GM10266 (cell line): ENCODE data around the gene CCDC86.

Source experiments
- DNase-seq: peaks from one replicate; pipeline ENCODE4 v3.0.0; 2012; ENCODE audit errors: extremely low spot score
- CTCF ChIP-seq: IDR thresholded peaks from 2 replicates; pipeline ENCODE4 v1.5.1; 2012; ENCODE audit warnings: mild to moderate bottlenecking, low read depth; ENCODE audit not compliant: control insufficient read depth, insufficient read depth; ENCODE audit errors: missing control alignments

Gene CCDC86

GRCh38 chr11:60878245-60879101, 36.6 kb downstream of the CCDC86 start:
- no peak for TF ChIP-seq CTCF
- DNase-seq, result no peak

- no peak for TF ChIP-seq CTCF
- no peak for DNase-seq
Observed at GRCh38 chr11:60879104-60879503, 37.2 kb downstream of the CCDC86 start.

GRCh38 chr11:60879971-60880588, 38.2 kb downstream of the CCDC86 start:
- TF ChIP-seq CTCF, result no peak
- DNase-seq, result no peak

- no peak for TF ChIP-seq CTCF
- no peak for DNase-seq
Observed at GRCh38 chr11:60880643-60881282, 38.9 kb downstream of the CCDC86 start.

- TF ChIP-seq CTCF, result peak; percentile 52
- peak; percentile 45 for DNase-seq
Observed at GRCh38 chr11:60887556-60887955, 45.6 kb downstream of the CCDC86 start.

DNA sequence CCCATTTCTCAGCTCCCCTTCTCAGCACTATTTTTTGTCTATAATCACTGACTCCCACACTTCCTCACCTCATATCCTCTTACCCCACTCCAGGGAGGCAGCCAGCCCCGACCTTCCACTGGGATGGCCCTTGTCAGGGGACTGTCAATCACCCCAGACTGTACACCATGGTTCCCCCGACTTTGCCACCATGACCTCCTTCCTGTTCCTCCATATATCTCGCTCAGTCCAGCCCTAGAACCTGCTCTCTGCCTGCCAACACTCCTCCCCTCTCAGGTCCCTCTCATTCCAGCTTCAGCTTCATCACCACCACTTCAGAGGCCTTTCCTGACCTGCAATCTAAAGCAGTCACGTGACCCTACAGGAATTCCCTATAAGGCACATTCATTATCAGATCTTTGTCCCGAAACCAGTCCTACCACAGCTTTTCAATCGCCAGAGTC, 48.0 kb downstream of the CCDC86 start:
- TF ChIP-seq CTCF, result no peak
- DNase-seq, result no peak
